C1 segment of cervical spinal cord (tissue), 14 donors: ENCODE data around the gene TRAPPC11.
"Not testable (repeated sequence)": the region's sequence is repeated elsewhere in the genome, so short reads cannot be mapped to it uniquely, and the experiment has no call there.

Experiments
- DNase-seq, 14 donors: peaks; one replicate each; lab custom pipeline; 2025; lab: John Stamatoyannopoulos, UW

The TRAPPC11 gene

GRCh38 chr4:183659029-183659871, at the start of gene TRAPPC11, which contains the start of gene RWDD4:
Gene TRAPPC11 (plus strand): TSS chr4:183659293. CDS start chr4:183663868, 4,575 bp downstream.
Gene RWDD4 (minus strand): TSS chr4:183659185. CDS start chr4:183658952, 233 bp downstream.
- DNase-seq, result peak; percentile 44 to 96 (median 91)

GRCh38 chr4:183610033-183610432, 49.1 kb upstream of the TRAPPC11 start:
- DNase-seq, result no peak

- no peak for DNase-seq
Measured at GRCh38 chr4:183610613-183611012, 48.5 kb upstream of the TRAPPC11 start.

- no peak for DNase-seq
Measured at GRCh38 chr4:183611210-183611830, 47.8 kb upstream of the TRAPPC11 start.

- no peak for DNase-seq
Measured at GRCh38 chr4:183612329-183613250, 46.5 kb upstream of the TRAPPC11 start.

- DNase-seq, result no peak
Measured at GRCh38 chr4:183617075-183617474, 42.0 kb upstream of the TRAPPC11 start.

- DNase-seq, result no peak
Measured at GRCh38 chr4:183618681-183619080, 40.4 kb upstream of the TRAPPC11 start.

- no peak for DNase-seq
Measured at GRCh38 chr4:183620421-183620820, 38.7 kb upstream of the TRAPPC11 start.

- no peak for DNase-seq
Measured at GRCh38 chr4:183621875-183622274, 37.2 kb upstream of the TRAPPC11 start.

- no peak for DNase-seq
Measured at GRCh38 chr4:183624548-183624947, 34.5 kb upstream of the TRAPPC11 start.

GRCh38 chr4:183626168-183626567, 32.9 kb upstream of the TRAPPC11 start:
- DNase-seq, result no peak

- not testable (repeated sequence) for DNase-seq
Measured at GRCh38 chr4:183627286-183627685, 31.8 kb upstream of the TRAPPC11 start.

- DNase-seq, result no peak
Measured at GRCh38 chr4:183627979-183628588, 31.0 kb upstream of the TRAPPC11 start.

GRCh38 chr4:183631577-183632198, 27.4 kb upstream of the TRAPPC11 start:
- no peak for DNase-seq

GRCh38 chr4:183632689-183633088, 26.4 kb upstream of the TRAPPC11 start:
- no peak for DNase-seq

GRCh38 chr4:183633476-183634400, 25.4 kb upstream of the TRAPPC11 start:
- DNase-seq, result no peak

- DNase-seq, result peak in 1 of 14 donors; percentile 72
Measured at GRCh38 chr4:183635321-183635720, 23.8 kb upstream of the TRAPPC11 start.

- DNase-seq, result peak in 1 of 14 donors; percentile 72
Measured at GRCh38 chr4:183635741-183636140, 23.4 kb upstream of the TRAPPC11 start.

GRCh38 chr4:183636503-183636902, 22.6 kb upstream of the TRAPPC11 start:
- peak in 1 of 14 donors; percentile 62 for DNase-seq

- peak in 1 of 14 donors; percentile 62 for DNase-seq
Measured at GRCh38 chr4:183636923-183637322, 22.2 kb upstream of the TRAPPC11 start.
